GM12878 (cell line): ENCODE results near the gene RIC1. TPM values are rescaled to one million over a fixed set of nuclear protein-coding genes. Genes with fewer than 3 reads are reported as not detected.

Experiments
- ATAC-seq: fragments of 200-7000 bp; cut with Tn5 transposase; 3 replicates; pipeline ENCODE4 v1.9.1; 2020; ENCODE audit warnings: mild to moderate bottlenecking, moderate library complexity
- BruUV-seq: library from RNA; stranded (reverse); fragments of 400-500 nt; replicated peaks from 2 replicates; lab custom pipeline; 2021; lab: Mats Ljungman, UMichigan
- CTCF ChIA-PET: fragments of 300-600 bp; sonication (Branson Sonifier 250); formaldehyde crosslinking; extraction: SDS; loops from one replicate; lab custom pipeline; 2021; ENCODE audit warnings: inconsistent platforms; lab: Yijun Ruan, JAX
- POLR2A ChIA-PET: fragments of 350-600 bp; formaldehyde crosslinking; extraction: SDS; loops from one replicate; lab custom pipeline; 2021; ENCODE audit warnings: inconsistent platforms; lab: Charles Lee
- RAD21 ChIA-PET: fragments of 300-600 bp; sonication (Branson Sonifier 250); formaldehyde crosslinking; loops from one replicate; lab custom pipeline; 2023; ENCODE audit warnings: antibody characterized with exemption; ENCODE audit not compliant: unreplicated experiment; lab: Charles Lee
- SMC1A ChIA-PET: fragments of 300-600 bp; sonication (Branson Sonifier 250); formaldehyde crosslinking; loops from one replicate; lab custom pipeline; 2023; ENCODE audit not compliant: unreplicated experiment, uncharacterized antibody; lab: Charles Lee
- DNase-seq: peaks from one replicate; pipeline ENCODE4 v3.0.0-alpha.2; 2011; ENCODE audit warnings: low read depth, low spot score
- FAIRE-seq: peaks from 3 replicates; lab custom pipeline; 2011; peaks lifted over from hg19 to GRCh38; lab: Jason Lieb, UNC
- H2AFZ ChIP-seq: 2 replicates; pipeline ENCODE4 v1.6.0; 2011; ENCODE audit warnings: low read depth, low read length, control low read depth; ENCODE audit not compliant: control insufficient read depth
- H3K27ac ChIP-seq: 2 replicates; pipeline ENCODE4 v1.5.1; 2011; ENCODE audit warnings: control low read depth; ENCODE audit not compliant: control insufficient read depth, insufficient read depth
- H3K27me3 ChIP-seq, 2 experiments: replicated peaks in 1 of 2; 2 replicates each; pipeline versions ENCODE4 v1.6.0 to v1.6.1; 2011; ENCODE audit warnings: low read length in 1 of 2; ENCODE audit not compliant: control insufficient read depth in 2 of 2, insufficient read depth in 2 of 2
- H3K36me3 ChIP-seq, 2 experiments: 2 replicates each; pipeline ENCODE4 v1.5.1; 2011; ENCODE audit warnings: low read length in 1 of 2; ENCODE audit not compliant: control insufficient read depth in 2 of 2, insufficient read depth in 2 of 2
- H3K4me1 ChIP-seq: 2 replicates; pipeline ENCODE4 v1.6.1; 2011; ENCODE audit warnings: mild to moderate bottlenecking, low read length, moderate library complexity, mixed read lengths; ENCODE audit not compliant: control insufficient read depth, insufficient read depth
- H3K4me2 ChIP-seq: 2 replicates; pipeline ENCODE4 v1.6.0; 2011; ENCODE audit warnings: control low read depth; ENCODE audit not compliant: control insufficient read depth, insufficient read depth
- H3K4me3 ChIP-seq: fragments of 200-600 bp; sonication (generic); 2 replicates; pipeline ENCODE4 v1.5.1; 2016
- H3K79me2 ChIP-seq: 2 replicates; pipeline ENCODE4 v1.6.0; 2011; ENCODE audit warnings: low read length; ENCODE audit not compliant: control insufficient read depth, insufficient read depth
- H3K9ac ChIP-seq: 2 replicates; pipeline ENCODE4 v1.8.0; 2011; ENCODE audit warnings: low read length, control low read depth, mixed read lengths; ENCODE audit not compliant: control insufficient read depth, insufficient read depth
- H3K9me3 ChIP-seq: replicated peaks from 3 replicates; pipeline ENCODE4 v1.5.1; 2011; ENCODE audit warnings: mild to moderate bottlenecking, low read length; ENCODE audit not compliant: control insufficient read depth, insufficient read depth
- H4K20me1 ChIP-seq: 2 replicates; pipeline ENCODE4 v1.6.0; 2011; ENCODE audit not compliant: control insufficient read depth, insufficient read depth
- ESRRA ChIP-seq: IDR thresholded peaks from 2 replicates; pipeline ENCODE4 v1.6.1; 2012; ENCODE audit warnings: mild to moderate bottlenecking, low read length, improper control_type of control experiment
- EZH2 ChIP-seq: IDR thresholded peaks from 2 replicates; pipeline ENCODE4 v1.6.1; 2012; ENCODE audit warnings: low read depth, mild to moderate bottlenecking, control low read depth, inconsistent platforms, low read length, borderline replicate concordance; ENCODE audit not compliant: control insufficient read depth
- PAX8 ChIP-seq: fragments of 450-650 bp; IDR thresholded peaks from 2 replicates; pipeline ENCODE4 v1.6.1; 2017; ENCODE audit warnings: mild to moderate bottlenecking, moderate library complexity
- ZBTB40 ChIP-seq: fragments of 450-650 bp; IDR thresholded peaks from 2 replicates; pipeline ENCODE4 v1.6.1; 2016; ENCODE audit warnings: mild to moderate bottlenecking, moderate library complexity, borderline replicate concordance
- WGBS: methylation state at CpG from one replicate; pipeline ENCODE4 v1.1.6; 2016; ENCODE audit warnings: low lambda C conversion rate; ENCODE audit not compliant: insufficient replicate concordance, insufficient coverage; ENCODE audit errors: missing lambda C conversion rate; 5-methylcytosine and 5-hydroxymethylcytosine counted together
- in situ Hi-C: fragments of 300-500 bp; cut with MboI; formaldehyde crosslinking; loops from 9 replicates; pipeline ENCODE4 v1.14.3; 2018; ENCODE audit warnings: mixed read lengths
- intact Hi-C: fragments of 100-400 bp; cut with micrococcal nuclease; formaldehyde crosslinking; loops from one replicate; pipeline ENCODE4 v1.14.2; 2022; ENCODE audit not compliant: unreplicated experiment
- polyA plus RNA-seq, 11 experiments: library from polyadenylated mRNA; depleted of rRNA in 4 of 11; unstranded in 6 of 11; stranded (reverse) in 5 of 11; fragments of >200 nt; fragmentation: Nextera tagmentation in 4 of 11; fragmentation: Illumina TruSeq in 1 of 11; extraction: Ambion mirVana in 4 of 11; extraction: Trizol in 1 of 11; gene quantifications; 1 replicate in 1 of 11; 2 replicates in 10 of 11; pipeline versions ENCODE4 v1.2.1 to v1.2.3, GENCODE V29; 2011 to 2016; ENCODE audit warnings: inconsistent platforms in 2 of 11, missing spikeins in 2 of 11, low read depth in 1 of 11
- total RNA-seq, 4 experiments: library from RNA; depleted of rRNA in 3 of 4; stranded (reverse); fragments of >200 nt in 3 of 4; fragmentation: Illumina TruSeq in 1 of 4; extraction: Trizol in 1 of 4; gene quantifications; 2 replicates each; pipeline versions ENCODE4 v1.2.1 to v1.2.3, GENCODE V29; 2013 to 2021
- TF ChIP-seq, protein P1 (sequence below): fragments of 150-350 bp; IDR thresholded peaks from 2 replicates; pipeline ENCODE4 v1.6.1; 2014; ENCODE audit warnings: mild to moderate bottlenecking, low read depth, low read length
- TF ChIP-seq, protein P2 (sequence below): fragments of 450-650 bp; IDR thresholded peaks from 2 replicates; pipeline ENCODE4 v1.6.1; 2017; ENCODE audit warnings: mild to moderate bottlenecking, moderate library complexity

RIC1 gene
- total and polyA plus RNA-seq, 10 of the 15 experiments (the other 5 are each of a cell fraction or from before 2014, with no cell fraction given) = 6.2 to 59.8 (median 33.3) TPM

DNA sequence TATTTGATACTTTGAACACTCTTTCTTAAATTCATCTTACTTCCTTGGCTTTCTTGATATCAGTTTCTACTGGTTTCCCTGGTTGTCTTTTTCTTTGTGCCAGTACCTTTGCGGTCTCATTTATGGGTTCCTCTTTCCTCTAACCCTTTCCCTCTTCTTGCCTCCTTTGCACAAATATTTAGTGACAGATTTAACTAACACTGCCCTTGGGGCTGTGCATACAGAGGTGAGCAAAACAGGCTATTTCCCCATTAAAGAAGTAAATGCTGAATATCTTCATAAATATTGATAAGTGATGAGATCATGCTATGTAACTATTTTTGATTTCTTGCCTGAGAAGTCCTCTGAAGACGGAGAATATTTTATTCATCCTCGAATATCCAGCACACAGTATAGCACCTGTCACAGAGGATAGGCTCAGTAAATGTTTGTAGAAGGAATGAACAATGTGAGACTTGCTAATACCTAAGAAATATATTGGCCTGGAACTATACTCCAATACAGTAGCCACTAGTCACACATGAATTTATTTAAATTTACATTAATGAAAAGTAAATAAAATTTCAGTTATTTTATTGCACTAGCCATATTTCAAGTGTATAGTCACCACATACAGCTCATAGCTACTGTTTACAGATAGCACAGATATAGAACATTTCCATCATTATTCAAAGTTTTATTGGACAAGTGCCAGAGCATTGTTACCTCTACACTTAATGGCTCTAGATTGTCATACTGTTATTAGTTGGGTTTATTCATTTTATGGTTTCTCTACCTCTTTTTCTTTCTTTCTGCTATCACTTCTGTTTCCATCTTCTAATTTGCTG, 90.4 kb downstream of the RIC1 start (continued):
- TF ChIP-seq, protein P1, sequence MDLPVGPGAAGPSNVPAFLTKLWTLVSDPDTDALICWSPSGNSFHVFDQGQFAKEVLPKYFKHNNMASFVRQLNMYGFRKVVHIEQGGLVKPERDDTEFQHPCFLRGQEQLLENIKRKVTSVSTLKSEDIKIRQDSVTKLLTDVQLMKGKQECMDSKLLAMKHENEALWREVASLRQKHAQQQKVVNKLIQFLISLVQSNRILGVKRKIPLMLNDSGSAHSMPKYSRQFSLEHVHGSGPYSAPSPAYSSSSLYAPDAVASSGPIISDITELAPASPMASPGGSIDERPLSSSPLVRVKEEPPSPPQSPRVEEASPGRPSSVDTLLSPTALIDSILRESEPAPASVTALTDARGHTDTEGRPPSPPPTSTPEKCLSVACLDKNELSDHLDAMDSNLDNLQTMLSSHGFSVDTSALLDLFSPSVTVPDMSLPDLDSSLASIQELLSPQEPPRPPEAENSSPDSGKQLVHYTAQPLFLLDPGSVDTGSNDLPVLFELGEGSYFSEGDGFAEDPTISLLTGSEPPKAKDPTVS = no peak
- no peak for TF ChIP-seq ESRRA

DNA sequence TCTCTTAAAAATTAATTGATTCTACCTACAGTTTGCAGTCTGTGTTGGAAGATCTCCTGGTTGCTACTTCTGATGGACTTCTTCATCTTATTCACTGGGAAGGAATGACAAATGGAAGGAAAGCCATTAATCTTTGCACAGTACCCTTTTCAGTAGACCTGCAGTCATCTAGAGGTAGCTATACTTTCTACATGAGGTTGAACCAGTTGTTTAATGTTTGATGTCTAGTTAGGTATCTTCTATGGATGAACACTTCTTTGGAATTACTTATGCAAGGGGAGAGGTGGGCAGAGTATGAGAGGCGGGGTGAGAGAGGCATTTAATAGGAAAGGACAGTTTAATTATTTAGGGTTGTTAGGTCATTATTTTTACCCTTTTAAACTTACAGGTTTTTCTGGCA, 91.2 kb downstream of the RIC1 start:
- Histone ChIP-seq H3K9me3 (no peaks in the 10 kb centered on the region; the same call in 2 of the 3 replicates), H3K79me2 (no peaks in the 10 kb centered on the region), H3K4me3 (no peak overlapping the region), H3K9ac (no peak overlapping the region), H3K27me3 (no peaks in the 10 kb centered on the region), H2AFZ (no peak overlapping the region), H3K4me1 (no peaks in the 10 kb centered on the region), H3K36me3 (peaks cover 7 to 23% of the 10 kb centered on the region in 2 experiments), H3K4me2 (no peak overlapping the region), H4K20me1 (no peaks in the 10 kb centered on the region), H3K27ac (no peak overlapping the region)
- RAD21 ChIA-PET = no interaction called here
- CTCF ChIA-PET = no interaction called here
- POLR2A ChIA-PET = no interaction called here
- in situ Hi-C loops (no loop called here), intact Hi-C loops (no loop called here)
- FAIRE-seq = no peak
- no peak for ATAC-seq
- no peak for DNase-seq
- SMC1A ChIA-PET = interaction anchor here (1.5 to 2.1 kb wide), 2 partner anchors 15 to 28 kb away, joined by 3 to 5 read pairs; no protein-coding TSS in a partner anchor
- TF ChIP-seq, protein P2, sequence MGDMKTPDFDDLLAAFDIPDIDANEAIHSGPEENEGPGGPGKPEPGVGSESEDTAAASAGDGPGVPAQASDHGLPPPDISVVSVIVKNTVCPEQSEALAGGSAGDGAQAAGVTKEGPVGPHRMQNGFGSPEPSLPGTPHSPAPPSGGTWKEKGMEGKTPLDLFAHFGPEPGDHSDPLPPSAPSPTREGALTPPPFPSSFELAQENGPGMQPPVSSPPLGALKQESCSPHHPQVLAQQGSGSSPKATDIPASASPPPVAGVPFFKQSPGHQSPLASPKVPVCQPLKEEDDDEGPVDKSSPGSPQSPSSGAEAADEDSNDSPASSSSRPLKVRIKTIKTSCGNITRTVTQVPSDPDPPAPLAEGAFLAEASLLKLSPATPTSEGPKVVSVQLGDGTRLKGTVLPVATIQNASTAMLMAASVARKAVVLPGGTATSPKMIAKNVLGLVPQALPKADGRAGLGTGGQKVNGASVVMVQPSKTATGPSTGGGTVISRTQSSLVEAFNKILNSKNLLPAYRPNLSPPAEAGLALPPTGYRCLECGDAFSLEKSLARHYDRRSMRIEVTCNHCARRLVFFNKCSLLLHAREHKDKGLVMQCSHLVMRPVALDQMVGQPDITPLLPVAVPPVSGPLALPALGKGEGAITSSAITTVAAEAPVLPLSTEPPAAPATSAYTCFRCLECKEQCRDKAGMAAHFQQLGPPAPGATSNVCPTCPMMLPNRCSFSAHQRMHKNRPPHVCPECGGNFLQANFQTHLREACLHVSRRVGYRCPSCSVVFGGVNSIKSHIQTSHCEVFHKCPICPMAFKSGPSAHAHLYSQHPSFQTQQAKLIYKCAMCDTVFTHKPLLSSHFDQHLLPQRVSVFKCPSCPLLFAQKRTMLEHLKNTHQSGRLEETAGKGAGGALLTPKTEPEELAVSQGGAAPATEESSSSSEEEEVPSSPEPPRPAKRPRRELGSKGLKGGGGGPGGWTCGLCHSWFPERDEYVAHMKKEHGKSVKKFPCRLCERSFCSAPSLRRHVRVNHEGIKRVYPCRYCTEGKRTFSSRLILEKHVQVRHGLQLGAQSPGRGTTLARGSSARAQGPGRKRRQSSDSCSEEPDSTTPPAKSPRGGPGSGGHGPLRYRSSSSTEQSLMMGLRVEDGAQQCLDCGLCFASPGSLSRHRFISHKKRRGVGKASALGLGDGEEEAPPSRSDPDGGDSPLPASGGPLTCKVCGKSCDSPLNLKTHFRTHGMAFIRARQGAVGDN = no peak
- TF ChIP-seq EZH2 (no peak), ZBTB40 (no peak), PAX8 (no peak)
- 100% methylated on average over 1 of the region's 1 CpG for WGBS
- no TSS peak for BruUV-seq
